ELF-1 (cell line): Measurements from ENCODE around the gene CALCOCO1.

ENCODE experiments used
- DNase-seq: peaks from one replicate; pipeline ENCODE4 v3.0.0-alpha.2; 2016; ENCODE audit warnings: low read depth, low spot score

CALCOCO1 gene

GRCh38 chr12:53660041-53660440 lies 67.2 kb downstream of the CALCOCO1 start:
- DNase-seq, result no peak

DNA sequence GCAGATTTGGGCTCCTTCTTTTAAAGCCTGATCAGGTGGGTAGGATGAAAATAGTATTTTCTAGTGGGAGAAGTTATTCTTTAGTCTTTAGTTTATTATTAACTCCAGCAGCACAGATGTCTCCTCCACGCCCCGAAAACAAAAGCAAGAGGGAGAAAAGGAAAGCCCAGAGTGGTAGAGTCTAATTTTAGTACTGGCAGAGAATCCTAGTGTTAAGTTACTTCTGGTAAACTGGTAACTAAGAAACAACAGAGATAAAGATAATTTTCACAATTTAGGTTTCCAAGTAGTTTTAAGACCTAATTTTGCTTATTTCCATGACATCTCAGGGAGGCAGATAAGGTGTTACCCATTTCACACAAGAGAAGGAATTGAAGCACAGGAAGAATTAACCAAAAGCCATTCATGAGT lies 67.7 kb downstream of the CALCOCO1 start:
- DNase-seq, result no peak

GRCh38 chr12:53659011-53659551 lies 68.2 kb downstream of the CALCOCO1 start:
- DNase-seq, result peak; percentile 71
